DLD1 (cell line): ENCODE measurements around the gene FHIT.
"Not testable (repeated sequence)": the region's sequence is repeated elsewhere in the genome, so short reads cannot be mapped to it uniquely, and the experiment has no call there.

Experiments
- in situ Hi-C: cut with HindIII; loops from 2 replicates; pipeline ENCODE4 v1.10.0; 2017; ENCODE audit warnings: low sequenced_read_pairs

Gene FHIT

GRCh38 chr3:60742606-60743145 is 508.6 kb downstream of the FHIT start:
- in situ Hi-C loops = no loop called here

- in situ Hi-C loops = no loop called here
These were observed 513.4 kb downstream of the FHIT start for GRCh38 chr3:60737633-60738399.

GRCh38 chr3:60730371-60730770 is 520.9 kb downstream of the FHIT start:
- in situ Hi-C loops = no loop called here

- in situ Hi-C loops = no loop called here
These were observed 522.2 kb downstream of the FHIT start for GRCh38 chr3:60729056-60729455.

- in situ Hi-C loops = no loop called here
These were observed 523.2 kb downstream of the FHIT start for GRCh38 chr3:60728006-60728405.

GRCh38 chr3:60720736-60721135 is 530.5 kb downstream of the FHIT start:
- in situ Hi-C loops = no loop called here

- in situ Hi-C loops = no loop called here
These were observed 534.7 kb downstream of the FHIT start for GRCh38 chr3:60716573-60716972.

- in situ Hi-C loops = no loop called here
These were observed 542.9 kb downstream of the FHIT start for GRCh38 chr3:60708191-60708975.

- in situ Hi-C loops = no loop called here
These were observed 543.7 kb downstream of the FHIT start for GRCh38 chr3:60707452-60708020.

GRCh38 chr3:60703956-60704736 is 547.1 kb downstream of the FHIT start:
- in situ Hi-C loops = no loop called here

GRCh38 chr3:60703008-60703407 is 548.2 kb downstream of the FHIT start:
- in situ Hi-C loops = no loop called here

- in situ Hi-C loops = no loop called here
These were observed 553.1 kb downstream of the FHIT start for GRCh38 chr3:60698117-60698516.

GRCh38 chr3:60697132-60697531 is 554.1 kb downstream of the FHIT start:
- in situ Hi-C loops = no loop called here

- in situ Hi-C loops = no loop called here
These were observed 554.7 kb downstream of the FHIT start for GRCh38 chr3:60696428-60697125.

- in situ Hi-C loops = no loop called here
These were observed 575.8 kb downstream of the FHIT start for GRCh38 chr3:60675424-60675823.

- in situ Hi-C loops = no loop called here
These were observed 576.4 kb downstream of the FHIT start for GRCh38 chr3:60674870-60675269.

GRCh38 chr3:60673123-60673522 is 578.1 kb downstream of the FHIT start:
- in situ Hi-C loops = no loop called here

GRCh38 chr3:60672337-60672736 is 578.9 kb downstream of the FHIT start:
- in situ Hi-C loops = not testable (repeated sequence)

- in situ Hi-C loops = no loop called here
These were observed 581.6 kb downstream of the FHIT start for GRCh38 chr3:60669636-60670035.

- in situ Hi-C loops = no loop called here
These were observed 591.2 kb downstream of the FHIT start for GRCh38 chr3:60660026-60660425.
